GM23338 (cell line): ENCODE results near the gene CNDP1. TPM values are rescaled to one million over a fixed set of nuclear protein-coding genes. Genes with fewer than 3 reads are reported as not detected.

Source experiments
- ATAC-seq: fragments of 200-7000 bp; cut with Tn5 transposase; 3 replicates; pipeline ENCODE4 v1.9.1; 2020
- DNase-seq: peaks from one replicate; pipeline ENCODE4 v3.0.0-alpha.2; 2015; ENCODE audit warnings: low spot score
- H2AFZ ChIP-seq: fragments of 200-600 bp; sonication (generic); 2 replicates; pipeline ENCODE4 v1.8.0; 2016; ENCODE audit warnings: antibody characterized with exemption, mild to moderate bottlenecking, moderate library complexity
- H3F3A ChIP-seq: fragments of 200-600 bp; sonication (generic); replicated peaks from 2 replicates; pipeline ENCODE4 v1.8.0; 2017; ENCODE audit warnings: antibody characterized with exemption, mixed run types, low read depth
- H3K27ac ChIP-seq: fragments of 200-600 bp; sonication (generic); 2 replicates; pipeline ENCODE4 v1.6.1; 2016; ENCODE audit warnings: low read depth
- H3K27me3 ChIP-seq: fragments of 200-600 bp; sonication (generic); 2 replicates; pipeline ENCODE4 v1.8.0; 2016; ENCODE audit warnings: mild to moderate bottlenecking, mixed run types, moderate library complexity; ENCODE audit not compliant: insufficient read depth
- H3K36me3 ChIP-seq: fragments of 200-600 bp; sonication (generic); 2 replicates; pipeline ENCODE4 v1.8.0; 2016; ENCODE audit warnings: mild to moderate bottlenecking; ENCODE audit not compliant: insufficient read depth
- H3K4me1 ChIP-seq: fragments of 200-600 bp; sonication (generic); 2 replicates; pipeline ENCODE4 v1.8.0; 2016; ENCODE audit warnings: mild to moderate bottlenecking, moderate library complexity; ENCODE audit not compliant: insufficient read depth
- H3K4me2 ChIP-seq: fragments of 200-600 bp; sonication (generic); 2 replicates; pipeline ENCODE4 v1.7.1; 2017; ENCODE audit warnings: mixed run types
- H3K4me3 ChIP-seq: fragments of 200-600 bp; sonication (generic); 2 replicates; pipeline ENCODE4 v1.6.1; 2016; ENCODE audit warnings: mixed run types
- H3K79me2 ChIP-seq: fragments of 200-600 bp; sonication (generic); replicated peaks from 2 replicates; pipeline ENCODE4 v1.8.0; 2017; ENCODE audit warnings: mild to moderate bottlenecking; ENCODE audit not compliant: insufficient read depth
- H3K9me2 ChIP-seq: fragments of 200-600 bp; sonication (generic); 2 replicates; pipeline ENCODE4 v1.8.0; 2017; ENCODE audit not compliant: insufficient read depth
- H4K20me1 ChIP-seq: fragments of 200-600 bp; sonication (generic); replicated peaks from 2 replicates; pipeline ENCODE4 v1.8.0; 2017; ENCODE audit warnings: mild to moderate bottlenecking; ENCODE audit not compliant: insufficient read depth
- H3K27ac Mint-ChIP-seq: 2 replicates; pipeline ENCODE4 v1.8.0; 2020; ENCODE audit warnings: inconsistent platforms, mild to moderate bottlenecking, moderate library complexity, mixed read lengths
- H3K27me3 Mint-ChIP-seq: 3 replicates; pipeline ENCODE4 v1.8.0; 2022; ENCODE audit warnings: low read depth, mild to moderate bottlenecking, moderate library complexity, mixed read lengths, inconsistent platforms; ENCODE audit not compliant: insufficient read depth, poor library complexity
- H3K36me3 Mint-ChIP-seq: 3 replicates; pipeline ENCODE4 v1.8.0; 2021; ENCODE audit warnings: low read depth, mild to moderate bottlenecking, inconsistent platforms, moderate library complexity, mixed read lengths
- H3K4me1 Mint-ChIP-seq: 3 replicates; pipeline ENCODE4 v1.8.0; 2020; ENCODE audit warnings: mild to moderate bottlenecking, inconsistent platforms, mixed read lengths
- H3K4me3 Mint-ChIP-seq: 3 replicates; pipeline ENCODE4 v1.8.0; 2021; ENCODE audit warnings: moderate library complexity, mild to moderate bottlenecking, inconsistent platforms, mixed read lengths
- H3K9me3 Mint-ChIP-seq: 3 replicates; pipeline ENCODE4 v1.8.0; 2020; ENCODE audit warnings: moderate library complexity, mild to moderate bottlenecking, inconsistent platforms, mixed read lengths
- CREB1 ChIP-seq: fragments of 250-450 bp; sonication (Bioruptor Pico); IDR thresholded peaks from 2 replicates; pipeline ENCODE4 v1.5.0; 2020; ENCODE audit warnings: low read depth, mild to moderate bottlenecking, moderate library complexity
- CTCF ChIP-seq, 2 experiments: fragments of 200-600 bp in 1 of 2; sonication (generic) in 1 of 2; conservative IDR thresholded peaks; 2 replicates each; pipeline versions ENCODE4 v1.5.1 to v1.6.1; 2016 to 2017; ENCODE audit warnings: antibody characterized with exemption in 2 of 2, low read depth in 2 of 2, mild to moderate bottlenecking in 2 of 2, moderate library complexity in 1 of 2
- EZH2 ChIP-seq: fragments of 200-600 bp; sonication (generic); IDR thresholded peaks from one replicate; pipeline ENCODE4 v1.8.0; 2017; ENCODE audit warnings: antibody characterized with exemption, mild to moderate bottlenecking, low read depth; ENCODE audit not compliant: unreplicated experiment
- EZH2phosphoT487 ChIP-seq: fragments of 200-600 bp; sonication (generic); IDR thresholded peaks from one replicate; pipeline ENCODE4 v1.8.1; 2018; ENCODE audit warnings: antibody characterized with exemption; ENCODE audit not compliant: unreplicated experiment
- NANOG ChIP-seq: IDR thresholded peaks from 2 replicates; pipeline ENCODE4 v1.6.1; 2016; ENCODE audit warnings: antibody characterized with exemption, borderline replicate concordance
- POLR2AphosphoS5 ChIP-seq: IDR thresholded peaks from 2 replicates; pipeline ENCODE4 v1.6.1; 2016; ENCODE audit warnings: antibody characterized with exemption, low read depth
- REST ChIP-seq: IDR thresholded peaks from one replicate; pipeline ENCODE4 v1.6.1; 2018; ENCODE audit warnings: antibody characterized with exemption; ENCODE audit not compliant: unreplicated experiment
- STAT1 ChIP-seq: IDR thresholded peaks from one replicate; pipeline ENCODE4 v1.6.1; 2016; ENCODE audit warnings: antibody characterized with exemption; ENCODE audit not compliant: unreplicated experiment
- ZNF114 ChIP-seq: fragments of 250-450 bp; sonication (Bioruptor Pico); IDR thresholded peaks from 2 replicates; pipeline ENCODE4 v1.5.0; 2020; ENCODE audit warnings: mild to moderate bottlenecking, moderate library complexity
- ZNF462 ChIP-seq: fragments of 250-450 bp; sonication (Bioruptor Pico); IDR thresholded peaks from 2 replicates; pipeline ENCODE4 v1.5.0; 2020; ENCODE audit warnings: mild to moderate bottlenecking, moderate library complexity
- polyA plus RNA-seq: library from polyadenylated mRNA; unstranded; fragments of >200 nt; fragmentation: Nextera tagmentation; extraction: Ambion mirVana; gene quantifications from 2 replicates; pipeline ENCODE4 v1.2.1, GENCODE V29; 2016
- total RNA-seq: library from RNA; depleted of rRNA; stranded (reverse); fragments of >200 nt; shearing (Covaris generic); gene quantifications from 2 replicates; pipeline ENCODE4 v1.2.3, GENCODE V29; 2014
- TF ChIP-seq, protein P1 (sequence below): IDR thresholded peaks from 2 replicates; pipeline ENCODE4 v1.6.1; 2016; ENCODE audit warnings: antibody characterized with exemption

Gene CNDP1
- total and polyA plus RNA-seq, 2 experiments from 2014 or later: 0.03 to 0.11 TPM

DNA sequence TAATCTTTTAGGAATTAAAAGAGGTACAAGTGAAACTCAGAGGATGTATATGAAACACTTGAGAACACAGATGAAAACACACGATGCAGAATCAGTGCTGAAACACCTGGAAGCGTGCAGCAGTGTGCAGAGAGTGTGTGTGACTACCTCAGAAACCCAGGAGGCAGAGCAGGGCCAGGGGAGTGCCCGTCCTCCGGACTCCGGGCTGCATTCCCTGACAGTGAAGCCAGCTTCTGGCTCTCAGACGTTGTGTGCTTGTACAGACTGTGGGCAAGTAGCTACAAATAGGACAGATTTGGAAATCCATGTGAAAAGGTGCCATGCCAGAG lies 98.0 kb downstream of the CNDP1 start (continued):
- TF ChIP-seq ZNF462: no peak
- TF ChIP-seq POLR2AphosphoS5: no peak
- no peak for TF ChIP-seq STAT1

- Histone ChIP-seq H3K9me2 (no peaks in the 10 kb centered on the region), H4K20me1 (no peaks in the 10 kb centered on the region), H3F3A (no peaks in the 10 kb centered on the region), H3K36me3 (no peaks in the 10 kb centered on the region), H3K27me3 (no peaks in the 10 kb centered on the region), H3K4me2 (no peak overlapping the region), H3K4me3 (no peak overlapping the region), H3K27ac (no peak overlapping the region), H3K79me2 (peaks cover 11% of the 10 kb centered on the region), H3K4me1 (peaks cover 5% of the 10 kb centered on the region; the same call in 1 of the 2 replicates), H2AFZ (no peak overlapping the region)
- no peaks in the 10 kb centered on the region for H3K9me3 Mint-ChIP-seq
- DNase-seq (no peak), ATAC-seq (no peak)
- H3K4me3 Mint-ChIP-seq: no peak overlapping the region
- no peak for TF ChIP-seq CTCF (conservative IDR thresholded peaks at IDR 0.05; ENCODE audit: low read depth in 2 of 2)
- TF ChIP-seq, protein P1, sequence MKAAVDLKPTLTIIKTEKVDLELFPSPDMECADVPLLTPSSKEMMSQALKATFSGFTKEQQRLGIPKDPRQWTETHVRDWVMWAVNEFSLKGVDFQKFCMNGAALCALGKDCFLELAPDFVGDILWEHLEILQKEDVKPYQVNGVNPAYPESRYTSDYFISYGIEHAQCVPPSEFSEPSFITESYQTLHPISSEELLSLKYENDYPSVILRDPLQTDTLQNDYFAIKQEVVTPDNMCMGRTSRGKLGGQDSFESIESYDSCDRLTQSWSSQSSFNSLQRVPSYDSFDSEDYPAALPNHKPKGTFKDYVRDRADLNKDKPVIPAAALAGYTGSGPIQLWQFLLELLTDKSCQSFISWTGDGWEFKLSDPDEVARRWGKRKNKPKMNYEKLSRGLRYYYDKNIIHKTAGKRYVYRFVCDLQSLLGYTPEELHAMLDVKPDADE: no peak
- TF ChIP-seq ZNF114 (CRISPR knock-in tag): no peak
- TF ChIP-seq REST: no peak
- TF ChIP-seq POLR2AphosphoS5: no peak
- TF ChIP-seq NANOG: no peak
- no peak for TF ChIP-seq EZH2phosphoT487
- TF ChIP-seq EZH2: no peak
- TF ChIP-seq CREB1 (CRISPR knock-in tag): no peak
- no peaks in the 10 kb centered on the region for H3K27me3 Mint-ChIP-seq
- H3K27ac Mint-ChIP-seq: no peak overlapping the region
- no peaks in the 10 kb centered on the region for H3K36me3 Mint-ChIP-seq
- peaks cover 13% of the 10 kb centered on the region for H3K4me1 Mint-ChIP-seq
Observed at GRCh38 chr18:74632856-74633255, 98.6 kb downstream of the CNDP1 start.
